ENCODE results near the gene SAMM50.

DNA sequence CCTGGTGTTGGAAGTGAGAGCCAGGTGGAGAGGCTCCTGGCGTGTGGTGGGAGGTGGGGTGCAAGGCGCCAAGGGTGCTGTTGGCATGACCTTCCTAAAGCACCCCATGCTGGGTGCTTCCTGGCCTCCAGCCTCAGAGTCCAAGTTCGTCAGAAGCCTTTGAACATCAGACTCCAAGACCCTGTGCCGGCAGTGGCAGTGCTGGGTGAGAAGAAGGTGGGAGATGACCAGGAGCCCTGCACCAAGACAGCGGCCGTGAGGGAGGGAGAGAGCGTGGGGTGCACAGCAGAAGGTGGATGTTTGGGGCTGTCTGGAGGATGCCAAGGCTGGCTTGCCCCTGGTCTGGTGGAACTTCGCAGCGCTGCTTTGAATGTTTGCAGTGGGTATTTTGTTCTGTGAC is 39.2 kb downstream of the SAMM50 start:
- TF ChIP-seq EZH2 (IDR thresholded peaks at IDR 0.05), result no peak
- no peak for TF ChIP-seq CTCF (IDR thresholded peaks at IDR 0.05)
